ENCODE results near the gene KRT78.
A peak's percentile ranks its signal among the peaks of the same experiment; 100 is the strongest.

The KRT78 gene

DNA sequence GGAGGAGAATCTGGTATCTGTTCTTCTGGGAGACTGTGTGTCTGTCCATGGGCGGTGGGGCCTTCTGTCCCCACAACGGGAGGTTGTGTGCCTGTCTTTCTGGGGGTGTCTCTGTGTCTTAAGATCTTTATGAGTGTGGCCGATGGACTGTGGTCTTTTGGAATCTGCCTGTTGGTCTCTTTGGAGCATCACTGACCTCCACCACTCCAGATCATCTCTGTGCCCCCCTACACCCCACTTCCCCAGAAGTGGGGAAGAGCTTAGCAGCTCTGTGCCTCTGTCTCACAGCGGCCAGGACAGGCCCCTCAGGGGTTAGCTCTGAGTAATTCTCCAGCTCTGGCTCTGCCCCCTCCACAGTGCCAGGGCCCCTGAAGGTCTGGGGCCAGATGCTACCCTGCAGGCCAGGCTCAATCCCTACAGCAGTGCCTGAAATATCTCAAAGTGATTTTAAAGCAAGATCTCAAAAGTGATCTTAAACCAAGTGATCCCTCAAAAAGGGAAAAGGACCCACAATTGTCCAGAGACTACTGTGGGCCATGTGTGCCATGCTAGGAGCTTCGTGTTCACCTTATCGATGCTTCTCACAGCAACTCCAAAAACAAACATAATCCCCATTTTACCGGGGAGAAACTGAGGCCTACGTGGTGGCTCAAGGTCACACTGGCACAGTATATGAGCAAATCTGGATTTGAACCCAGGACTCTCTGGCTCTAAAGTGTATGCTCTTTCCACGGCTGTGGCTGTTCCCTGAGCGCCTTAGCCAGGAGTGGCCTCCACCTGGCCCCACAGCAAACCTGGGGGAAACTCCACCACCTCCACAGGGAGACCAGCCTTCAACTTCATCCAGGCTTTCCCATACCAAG, 26.0 kb upstream of the KRT78 start:
- DNase-seq (ENCODE audit: low read depth), result no peak
- peak overlapping the region; percentile 48 for H3K4me3 ChIP-seq (ENCODE audit: low read length)
- TF ChIP-seq, protein P1, sequence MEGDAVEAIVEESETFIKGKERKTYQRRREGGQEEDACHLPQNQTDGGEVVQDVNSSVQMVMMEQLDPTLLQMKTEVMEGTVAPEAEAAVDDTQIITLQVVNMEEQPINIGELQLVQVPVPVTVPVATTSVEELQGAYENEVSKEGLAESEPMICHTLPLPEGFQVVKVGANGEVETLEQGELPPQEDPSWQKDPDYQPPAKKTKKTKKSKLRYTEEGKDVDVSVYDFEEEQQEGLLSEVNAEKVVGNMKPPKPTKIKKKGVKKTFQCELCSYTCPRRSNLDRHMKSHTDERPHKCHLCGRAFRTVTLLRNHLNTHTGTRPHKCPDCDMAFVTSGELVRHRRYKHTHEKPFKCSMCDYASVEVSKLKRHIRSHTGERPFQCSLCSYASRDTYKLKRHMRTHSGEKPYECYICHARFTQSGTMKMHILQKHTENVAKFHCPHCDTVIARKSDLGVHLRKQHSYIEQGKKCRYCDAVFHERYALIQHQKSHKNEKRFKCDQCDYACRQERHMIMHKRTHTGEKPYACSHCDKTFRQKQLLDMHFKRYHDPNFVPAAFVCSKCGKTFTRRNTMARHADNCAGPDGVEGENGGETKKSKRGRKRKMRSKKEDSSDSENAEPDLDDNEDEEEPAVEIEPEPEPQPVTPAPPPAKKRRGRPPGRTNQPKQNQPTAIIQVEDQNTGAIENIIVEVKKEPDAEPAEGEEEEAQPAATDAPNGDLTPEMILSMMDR (conservative IDR thresholded peaks at IDR 0.05; ENCODE audit: low read length), result no peak

DNA sequence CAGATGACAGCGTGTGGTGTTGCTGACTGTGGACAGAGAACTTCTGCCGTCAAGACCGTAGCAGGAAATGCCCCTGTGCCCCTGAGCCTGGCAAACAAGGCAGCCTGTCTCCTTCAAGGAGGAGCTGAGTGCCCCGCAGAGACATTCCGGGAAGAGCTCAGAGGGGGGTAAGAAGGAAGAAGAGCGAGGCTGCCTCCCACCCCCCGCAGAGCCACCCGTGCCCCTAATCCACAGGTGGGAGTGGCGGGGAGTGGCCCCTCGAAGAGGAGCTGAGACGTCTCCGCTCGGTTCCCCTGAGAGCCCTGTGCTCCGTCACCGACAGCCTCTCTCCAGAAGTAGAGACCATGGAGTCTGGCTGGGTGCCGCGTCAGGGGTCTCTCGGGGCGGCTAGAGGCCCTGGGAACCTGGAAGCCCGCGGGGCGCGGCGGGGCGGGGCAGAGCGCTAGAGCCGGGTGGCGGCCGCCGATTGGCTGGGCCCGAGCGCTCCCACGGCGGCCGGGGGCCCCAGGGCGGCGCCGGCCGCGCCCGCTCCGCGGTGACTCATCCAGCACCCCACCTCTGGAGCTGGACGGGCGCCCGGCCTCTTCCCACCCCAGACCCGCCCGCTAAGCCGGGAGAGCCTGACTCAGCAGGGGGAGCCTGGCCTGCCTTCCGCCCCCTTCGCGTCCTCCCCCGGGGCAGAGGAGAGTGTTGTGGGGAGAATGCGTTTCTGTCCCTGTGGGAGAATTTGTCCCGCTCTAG, 25.2 kb upstream of the KRT78 start:
- peak; percentile 89 for DNase-seq (ENCODE audit: low read depth)
- H3K4me3 ChIP-seq (ENCODE audit: low read length), result peak overlapping the region; percentile 58
- TF ChIP-seq, protein P1 (conservative IDR thresholded peaks at IDR 0.05; ENCODE audit: low read length), result no peak

DNA sequence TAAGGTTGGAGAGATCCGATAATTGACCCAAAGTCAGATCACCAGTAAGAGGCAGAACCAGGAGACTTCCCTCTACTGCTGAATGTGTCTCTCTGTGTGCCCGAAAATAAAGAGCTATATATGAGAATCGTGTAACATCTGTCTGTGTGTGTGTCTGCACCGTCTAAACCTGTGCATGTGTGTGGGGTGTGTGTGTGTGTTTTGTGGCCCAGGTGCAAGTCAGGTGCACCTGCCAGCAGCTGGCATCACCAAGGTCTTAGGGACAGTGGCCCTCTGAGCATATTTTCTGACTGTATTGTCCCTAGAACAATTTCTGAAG, 24.7 kb upstream of the KRT78 start:
- no peak for DNase-seq (ENCODE audit: low read depth)
- TF ChIP-seq, protein P1 (conservative IDR thresholded peaks at IDR 0.05; ENCODE audit: low read length), result no peak
- H3K4me3 ChIP-seq (ENCODE audit: low read length), result peak overlapping the region; percentile 58

DNA sequence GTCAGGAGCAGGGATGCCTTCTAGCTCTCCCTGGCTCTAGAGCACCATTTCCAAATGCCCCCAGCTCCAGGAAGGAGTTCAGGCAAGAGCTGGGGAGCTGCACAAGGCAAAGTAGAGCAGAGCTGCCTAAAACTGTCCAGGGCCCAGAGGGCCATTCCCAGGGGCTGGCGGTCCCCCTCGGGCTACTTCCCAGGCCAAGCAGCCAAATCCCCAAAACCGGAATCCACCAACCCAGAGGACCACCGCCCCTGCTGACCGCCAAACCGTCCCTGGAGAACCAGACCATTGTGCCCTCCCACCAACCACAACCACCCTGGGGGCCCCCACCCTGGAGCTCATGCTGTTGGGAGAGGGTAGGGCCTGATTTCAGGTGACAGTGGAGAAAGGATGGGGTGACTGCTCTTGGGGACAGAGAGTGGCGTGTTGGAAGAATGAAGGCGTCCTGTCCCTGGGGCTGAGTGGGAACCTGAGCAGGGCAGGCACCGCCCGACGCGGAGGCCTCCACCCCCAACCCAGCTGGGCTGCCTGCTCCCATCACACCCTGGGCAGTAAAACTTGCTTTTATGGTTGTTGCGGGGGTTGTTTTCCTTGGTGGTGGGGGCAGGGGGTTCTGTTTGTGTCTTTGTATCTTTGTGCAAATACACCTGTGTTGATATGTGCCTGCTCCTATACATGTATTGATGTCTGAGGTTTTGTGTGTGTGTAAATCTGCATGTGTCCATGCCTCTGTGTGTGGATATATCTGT, 24.0 kb upstream of the KRT78 start:
- no peak overlapping the region for H3K4me3 ChIP-seq (ENCODE audit: low read length)
- no peak for DNase-seq (ENCODE audit: low read depth)
- TF ChIP-seq, protein P1 (conservative IDR thresholded peaks at IDR 0.05; ENCODE audit: low read length), result no peak

DNA sequence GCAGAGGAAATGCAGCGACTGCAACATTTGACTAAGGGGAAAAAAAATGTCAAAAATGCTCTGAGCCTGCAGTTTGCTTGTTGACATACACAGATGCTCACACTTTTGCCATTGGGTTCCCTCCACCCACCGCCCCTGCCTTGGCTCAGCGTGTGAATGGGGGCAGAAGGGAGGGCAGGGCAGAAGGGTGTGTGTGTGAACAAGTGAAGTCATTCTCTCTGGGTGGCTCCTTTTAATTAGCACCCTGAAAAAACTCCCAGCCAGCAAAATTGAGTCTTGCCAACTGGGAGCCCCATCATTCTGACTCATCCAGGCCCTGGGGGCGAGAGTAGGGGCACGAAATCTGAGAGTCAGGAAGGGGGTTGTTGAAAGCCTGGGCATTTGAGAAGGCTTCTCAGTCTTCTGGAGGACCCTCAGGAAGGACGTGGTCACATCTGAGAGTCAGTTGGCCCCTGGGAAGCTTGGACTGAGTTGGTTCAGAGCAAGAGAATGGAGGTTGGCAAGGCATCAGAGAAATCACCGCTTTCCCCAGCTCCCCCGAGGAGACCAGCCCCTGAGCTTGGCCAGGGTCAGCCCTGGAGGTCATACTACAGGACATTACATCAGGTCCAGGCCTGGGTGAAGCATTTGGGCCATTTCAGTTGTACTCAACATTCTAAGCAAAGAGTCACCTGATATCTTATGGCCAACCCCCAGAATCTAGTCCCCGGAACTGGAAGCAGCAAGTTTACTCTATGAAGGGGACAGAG, 22.7 kb upstream of the KRT78 start:
- H3K4me3 ChIP-seq (ENCODE audit: low read length), result no peak overlapping the region
- DNase-seq (ENCODE audit: low read depth), result peak; percentile 89
- TF ChIP-seq, protein P1 (conservative IDR thresholded peaks at IDR 0.05; ENCODE audit: low read length), result no peak

DNA sequence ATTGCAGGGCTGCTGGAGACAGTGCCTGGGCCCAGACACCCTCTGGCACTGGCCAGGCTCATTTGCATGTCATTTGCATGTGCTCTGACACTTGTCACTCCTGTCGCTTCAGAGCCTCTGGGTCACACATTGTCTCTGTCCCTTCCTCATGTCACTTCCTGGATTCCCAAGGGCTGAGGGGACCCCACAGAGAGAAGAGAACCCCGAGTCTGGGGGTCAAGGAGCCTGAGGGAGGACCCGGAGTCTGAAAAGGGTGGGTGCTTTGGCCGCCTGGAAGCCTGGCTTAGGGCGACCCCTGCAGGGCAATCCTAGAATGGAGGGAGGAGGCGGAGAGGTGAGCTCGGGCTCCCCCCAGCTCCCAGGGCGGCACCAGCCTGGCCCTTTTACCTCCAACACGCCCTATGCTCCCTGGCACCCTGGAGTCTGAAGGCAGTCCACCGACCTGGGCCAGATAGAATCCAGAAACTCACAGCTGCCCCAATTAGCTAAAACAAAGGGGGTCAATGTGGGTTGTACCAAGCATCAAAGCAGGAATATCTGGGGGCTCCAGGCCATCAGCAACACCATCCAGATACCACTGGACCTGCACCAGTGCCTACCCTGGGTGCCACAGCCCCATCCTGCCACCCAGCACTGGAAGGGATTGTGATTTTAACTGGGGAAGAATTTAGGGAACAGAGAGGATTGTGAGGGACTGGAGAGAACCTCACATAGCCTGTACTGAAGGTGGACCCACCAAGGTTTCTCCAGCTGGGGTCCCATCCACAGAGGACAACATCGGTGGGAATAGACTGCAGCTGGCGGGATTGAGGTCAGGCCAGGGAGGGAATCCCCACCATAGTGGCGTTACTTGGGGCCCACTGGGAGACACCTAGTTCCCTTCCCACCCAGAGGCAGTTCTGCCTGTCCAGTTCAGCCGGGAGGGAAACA, 21.8 kb upstream of the KRT78 start:
- DNase-seq (ENCODE audit: low read depth), result no peak
- TF ChIP-seq, protein P1 (conservative IDR thresholded peaks at IDR 0.05; ENCODE audit: low read length), result peak; percentile 67
- no peak overlapping the region for H3K4me3 ChIP-seq (ENCODE audit: low read length)

All from AG10803 (cell line).